BE2C (cell line): ENCODE results near the gene CDK15.

Experiments used
- DNase-seq: peaks from one replicate; pipeline ENCODE4 v3.0.0-alpha.2; 2020
- H3K27me3 ChIP-seq: fragments of 250-450 bp; sonication (Bioruptor Pico); 2 replicates; pipeline ENCODE4 v1.5.1; 2020; ENCODE audit warnings: mild to moderate bottlenecking
- H3K36me3 ChIP-seq: fragments of 250-450 bp; sonication (Bioruptor Pico); 2 replicates; pipeline ENCODE4 v1.5.1; 2020; ENCODE audit warnings: mild to moderate bottlenecking
- H3K4me1 ChIP-seq: fragments of 250-450 bp; sonication (Bioruptor Pico); 2 replicates; pipeline ENCODE4 v1.5.1; 2020
- H3K4me3 ChIP-seq: 2 replicates; pipeline ENCODE4 v1.5.1; 2011; ENCODE audit warnings: low read depth, low read length
- H3K9me3 ChIP-seq: fragments of 250-450 bp; sonication (Bioruptor Pico); 2 replicates; pipeline ENCODE4 v1.5.1; 2020
- TF ChIP-seq, protein P1 (sequence below): IDR thresholded peaks from 2 replicates; pipeline ENCODE4 v1.5.1; 2012; ENCODE audit warnings: mild to moderate bottlenecking, low read depth, low read length

The CDK15 gene

DNA sequence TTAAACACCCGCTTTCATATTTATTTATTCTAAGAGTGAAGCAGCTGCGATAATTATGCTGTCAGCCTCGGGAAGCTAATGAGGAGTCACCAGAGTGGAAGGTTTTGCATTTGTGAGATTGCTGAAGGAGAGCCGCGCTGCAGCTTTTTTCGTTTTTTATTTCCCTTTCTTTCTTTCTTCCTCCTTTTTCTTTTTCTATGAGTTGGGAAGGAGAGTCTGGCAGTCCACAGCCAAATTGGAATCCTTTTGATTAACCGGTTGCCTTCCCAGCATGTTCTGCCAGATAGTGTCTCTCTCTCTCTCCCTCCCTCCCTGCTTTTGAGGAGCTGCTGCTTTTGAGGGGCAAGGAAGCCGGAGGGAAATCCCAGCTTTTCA lies 82.1 kb downstream of the CDK15 start:
- no peak for DNase-seq
- no peaks in the 10 kb centered on the region for H3K9me3 ChIP-seq
- TF ChIP-seq, protein P1, sequence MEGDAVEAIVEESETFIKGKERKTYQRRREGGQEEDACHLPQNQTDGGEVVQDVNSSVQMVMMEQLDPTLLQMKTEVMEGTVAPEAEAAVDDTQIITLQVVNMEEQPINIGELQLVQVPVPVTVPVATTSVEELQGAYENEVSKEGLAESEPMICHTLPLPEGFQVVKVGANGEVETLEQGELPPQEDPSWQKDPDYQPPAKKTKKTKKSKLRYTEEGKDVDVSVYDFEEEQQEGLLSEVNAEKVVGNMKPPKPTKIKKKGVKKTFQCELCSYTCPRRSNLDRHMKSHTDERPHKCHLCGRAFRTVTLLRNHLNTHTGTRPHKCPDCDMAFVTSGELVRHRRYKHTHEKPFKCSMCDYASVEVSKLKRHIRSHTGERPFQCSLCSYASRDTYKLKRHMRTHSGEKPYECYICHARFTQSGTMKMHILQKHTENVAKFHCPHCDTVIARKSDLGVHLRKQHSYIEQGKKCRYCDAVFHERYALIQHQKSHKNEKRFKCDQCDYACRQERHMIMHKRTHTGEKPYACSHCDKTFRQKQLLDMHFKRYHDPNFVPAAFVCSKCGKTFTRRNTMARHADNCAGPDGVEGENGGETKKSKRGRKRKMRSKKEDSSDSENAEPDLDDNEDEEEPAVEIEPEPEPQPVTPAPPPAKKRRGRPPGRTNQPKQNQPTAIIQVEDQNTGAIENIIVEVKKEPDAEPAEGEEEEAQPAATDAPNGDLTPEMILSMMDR, result no peak
- H3K27me3 ChIP-seq, result no peaks in the 10 kb centered on the region
- peaks cover 36% of the 10 kb centered on the region for H3K4me1 ChIP-seq
- H3K4me3 ChIP-seq, result peak overlapping the region; percentile 46
- H3K36me3 ChIP-seq, result no peaks in the 10 kb centered on the region

DNA sequence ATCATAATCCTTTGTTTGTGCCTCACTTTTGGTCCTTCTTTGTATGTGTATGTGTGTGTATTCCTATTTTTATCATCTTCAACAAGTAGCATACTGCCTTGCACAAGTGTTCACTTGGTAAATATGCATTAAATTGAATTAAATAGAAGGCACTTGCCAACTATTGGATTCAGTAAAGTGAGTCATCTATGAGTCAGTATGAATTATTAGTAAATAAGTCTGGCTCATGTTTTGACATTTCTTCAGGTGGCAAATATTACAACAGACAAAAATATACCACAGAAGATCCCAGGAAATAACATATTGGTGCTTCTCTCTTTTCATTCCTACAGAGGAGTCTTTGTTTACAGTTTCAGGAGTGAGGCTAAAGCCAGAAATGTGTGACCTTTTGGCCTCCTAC lies 84.1 kb downstream of the CDK15 start:
- no peaks in the 10 kb centered on the region for H3K9me3 ChIP-seq
- no peak for DNase-seq
- TF ChIP-seq, protein P1, result no peak

DNA sequence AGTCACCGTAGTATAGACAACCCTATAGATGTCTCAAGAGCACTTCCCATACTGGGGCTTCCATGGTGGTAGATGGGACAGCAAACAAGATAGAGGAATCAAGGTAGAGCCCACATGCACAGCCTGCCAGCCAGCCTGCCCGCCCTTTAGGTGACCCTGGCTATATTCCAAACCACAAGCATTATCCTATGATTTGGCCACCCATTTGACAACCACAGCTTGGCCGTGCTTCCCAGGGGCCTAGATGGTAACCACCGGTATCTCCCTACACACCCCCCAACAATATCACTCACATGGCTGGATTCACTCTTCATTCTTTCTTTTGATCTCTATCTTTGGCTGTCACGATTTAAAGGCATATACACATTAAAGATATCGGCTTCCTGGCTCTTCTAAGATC lies 85.3 kb downstream of the CDK15 start:
- H3K27me3 ChIP-seq, result no peaks in the 10 kb centered on the region
- TF ChIP-seq, protein P1, result no peak
- no peaks in the 10 kb centered on the region for H3K9me3 ChIP-seq
- no peak for DNase-seq
- no peak overlapping the region for H3K4me3 ChIP-seq
- peaks cover 30% of the 10 kb centered on the region for H3K4me1 ChIP-seq
- H3K36me3 ChIP-seq, result no peaks in the 10 kb centered on the region

More for the DNA sequence above, 84.1 kb downstream of the CDK15 start:
- Histone ChIP-seq H3K36me3 (no peaks in the 10 kb centered on the region), H3K4me1 (peaks cover 30% of the 10 kb centered on the region), H3K27me3 (no peaks in the 10 kb centered on the region), H3K4me3 (no peak overlapping the region)

DNA sequence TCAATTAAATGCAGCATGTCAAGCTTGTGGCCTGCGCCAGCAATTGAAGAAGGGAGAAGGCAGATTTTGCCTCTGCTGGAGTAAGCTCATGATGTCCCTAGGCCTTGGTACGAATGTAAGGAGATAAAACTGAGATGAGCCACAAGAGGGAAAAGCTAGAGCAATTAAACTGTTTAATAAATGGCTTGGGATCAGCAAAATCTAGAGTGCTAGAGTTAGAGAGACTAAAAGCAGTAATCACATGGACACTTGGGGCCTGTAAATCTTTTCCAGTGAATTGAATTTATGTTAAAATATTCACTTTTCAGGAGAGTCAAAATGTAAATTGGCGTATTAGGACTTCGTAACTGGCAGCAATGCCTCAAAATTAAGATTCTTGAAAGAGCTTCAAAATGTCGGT lies 86.2 kb downstream of the CDK15 start:
- Histone ChIP-seq H3K4me3 (no peak overlapping the region), H3K4me1 (peaks cover 30% of the 10 kb centered on the region), H3K9me3 (no peaks in the 10 kb centered on the region), H3K36me3 (no peaks in the 10 kb centered on the region), H3K27me3 (no peaks in the 10 kb centered on the region)
- TF ChIP-seq, protein P1, result no peak
- DNase-seq, result no peak

DNA sequence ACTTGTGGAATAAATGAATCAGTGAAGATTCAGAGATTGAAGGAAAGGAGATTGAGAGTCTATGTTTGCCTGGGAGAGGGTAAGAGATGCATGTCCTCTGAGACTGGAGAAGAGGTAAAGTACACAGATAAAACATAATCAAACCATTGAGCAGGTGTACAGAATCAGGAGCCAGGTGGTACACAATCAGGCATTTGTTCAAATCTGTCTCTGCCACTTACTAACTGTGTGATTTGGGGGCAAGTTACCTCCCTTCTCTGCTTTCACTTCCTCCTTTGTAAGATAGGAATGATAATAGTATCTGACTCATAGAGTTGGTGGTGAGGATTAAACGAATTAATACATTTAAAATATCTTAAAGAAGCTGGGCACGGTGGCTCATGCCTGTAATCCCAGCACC lies 94.0 kb downstream of the CDK15 start:
- Histone ChIP-seq H3K27me3 (no peaks in the 10 kb centered on the region), H3K4me1 (no peaks in the 10 kb centered on the region; the same call in 1 of the 2 replicates)
- TF ChIP-seq, protein P1, result no peak

DNA sequence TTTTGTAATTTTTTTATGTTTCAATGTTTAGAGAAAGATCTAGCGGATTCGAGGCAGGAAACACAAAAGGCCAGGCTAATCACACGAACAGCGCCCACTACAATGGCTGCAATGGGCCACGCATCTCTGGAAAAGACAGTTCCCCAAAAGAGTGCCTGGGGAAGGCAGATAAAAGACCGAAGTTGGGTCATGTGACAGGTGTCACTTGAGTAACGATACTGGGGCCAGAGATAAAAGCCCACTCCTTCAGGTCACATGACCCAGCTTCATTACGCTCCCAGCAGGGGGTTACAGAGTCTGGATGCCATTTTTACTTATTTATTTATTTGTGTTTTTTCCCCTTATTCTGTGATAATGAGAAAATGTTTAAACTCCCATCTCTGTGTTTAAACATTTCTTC lies 95.4 kb downstream of the CDK15 start:
- Histone ChIP-seq H3K27me3 (no peaks in the 10 kb centered on the region), H3K4me1 (no peaks in the 10 kb centered on the region; the same call in 1 of the 2 replicates), H3K36me3 (no peaks in the 10 kb centered on the region), H3K4me3 (no peak overlapping the region), H3K9me3 (no peaks in the 10 kb centered on the region)
- TF ChIP-seq, protein P1, result no peak
- peak; percentile 18 for DNase-seq

More for the DNA sequence above, 94.0 kb downstream of the CDK15 start:
- H3K36me3 ChIP-seq, result no peaks in the 10 kb centered on the region
- no peak for DNase-seq
- no peaks in the 10 kb centered on the region for H3K9me3 ChIP-seq
- H3K4me3 ChIP-seq, result no peak overlapping the region
